Stomach (tissue), 9 donors: ENCODE data around the gene IRS2. TPM values are rescaled to one million over a fixed set of nuclear protein-coding genes. Genes with fewer than 3 reads are reported as not detected.

ENCODE experiments used
- DNase-seq, 2 donors: peaks; one replicate each; pipeline versions ENCODE4 v3.0.0 to v3.0.0-alpha.2; 2013 to 2019
- H3K27ac ChIP-seq, 5 donors: fragments of 200-600 bp in 4 of 5; sonication (generic) in 4 of 5; one replicate each; pipeline ENCODE4 v1.5.1; 2013 to 2019; ENCODE audit warnings: mild to moderate bottlenecking in 1 of 5, moderate library complexity in 1 of 5
- H3K27me3 ChIP-seq, 3 donors: fragments of 200-600 bp; sonication (generic); one replicate each; pipeline ENCODE4 v1.5.1; 2017 to 2019; ENCODE audit warnings: mixed run types in 1 of 3
- H3K36me3 ChIP-seq, 4 donors: fragments of 200-600 bp; sonication (generic); 1 replicate in 3 of 4; 2 replicates in 1 of 4; pipeline ENCODE4 v1.5.1; 2016 to 2019
- H3K4me1 ChIP-seq, 4 donors: fragments of 200-600 bp; sonication (generic); one replicate each; pipeline ENCODE4 v1.5.1; 2016 to 2019
- H3K4me3 ChIP-seq, 4 donors: fragments of 200-600 bp; sonication (generic) in 3 of 4; one replicate each; pipeline ENCODE4 v1.5.1; 2016 to 2019; ENCODE audit warnings: mild to moderate bottlenecking in 1 of 4
- H3K9me3 ChIP-seq, 4 donors: fragments of 200-600 bp; sonication (generic); one replicate each; pipeline ENCODE4 v1.5.1; 2016 to 2019
- CTCF ChIP-seq, 7 experiments: fragments of 450-650 bp in 4 of 7; fragments of 200-600 bp in 3 of 7; sonication (generic) in 3 of 7; IDR thresholded peaks; one replicate each; pipeline ENCODE4 v1.5.1; 2016 to 2019; ENCODE audit warnings: antibody characterized with exemption in 7 of 7, control low read depth in 2 of 7, mild to moderate bottlenecking in 1 of 7
- EP300 ChIP-seq: sonication (generic); formaldehyde crosslinking; IDR thresholded peaks from one replicate; pipeline ENCODE4 v1.6.1; 2017; ENCODE audit warnings: antibody characterized with exemption
- POLR2A ChIP-seq, 4 donors: fragments of 450-650 bp; IDR thresholded peaks; one replicate each; pipeline ENCODE4 v1.6.1; 2016; ENCODE audit warnings: antibody characterized with exemption in 4 of 4, control low read depth in 2 of 4, mild to moderate bottlenecking in 1 of 4, moderate library complexity in 1 of 4
- POLR2AphosphoS5 ChIP-seq, 3 donors: sonication (generic); formaldehyde crosslinking; IDR thresholded peaks; one replicate each; pipeline ENCODE4 v1.6.1; 2016; ENCODE audit warnings: antibody characterized with exemption in 3 of 3
- WGBS, 5 donors: extraction: QIAGEN DNeasy Blood & Tissue Kit in 3 of 5; methylation state at CpG; one replicate each; pipeline versions ENCODE4 v1.1.5 to v1.1.7; 2013 to 2018; 5-methylcytosine and 5-hydroxymethylcytosine counted together
- intact Hi-C: fragments of 100-400 bp; cut with DNase I; formaldehyde crosslinking; loops from one replicate; pipeline ENCODE4 v1.15.1; 2023; ENCODE audit warnings: low total_unique reads
- polyA plus RNA-seq, 3 donors: library from polyadenylated mRNA; stranded (reverse); fragments of 200-250 nt; gene quantifications; one replicate each; pipeline ENCODE4 v1.2.3, GENCODE V29; 2013
- total RNA-seq, 5 donors: library from RNA; depleted of rRNA; stranded (reverse); fragments of >200 nt; gene quantifications; one replicate each; pipeline versions ENCODE4 v1.1.0 to v1.2.3, GENCODE V29; 2014 to 2016
- donor health status: healthy with polysubstance abuse.
- donor health status: Bipolar disorder and iron deficiency.
- donor health status: healthy.

IRS2 gene
- total and polyA plus RNA-seq, 8 donors: 2.7 to 24.1 (median 11.4) TPM

DNA sequence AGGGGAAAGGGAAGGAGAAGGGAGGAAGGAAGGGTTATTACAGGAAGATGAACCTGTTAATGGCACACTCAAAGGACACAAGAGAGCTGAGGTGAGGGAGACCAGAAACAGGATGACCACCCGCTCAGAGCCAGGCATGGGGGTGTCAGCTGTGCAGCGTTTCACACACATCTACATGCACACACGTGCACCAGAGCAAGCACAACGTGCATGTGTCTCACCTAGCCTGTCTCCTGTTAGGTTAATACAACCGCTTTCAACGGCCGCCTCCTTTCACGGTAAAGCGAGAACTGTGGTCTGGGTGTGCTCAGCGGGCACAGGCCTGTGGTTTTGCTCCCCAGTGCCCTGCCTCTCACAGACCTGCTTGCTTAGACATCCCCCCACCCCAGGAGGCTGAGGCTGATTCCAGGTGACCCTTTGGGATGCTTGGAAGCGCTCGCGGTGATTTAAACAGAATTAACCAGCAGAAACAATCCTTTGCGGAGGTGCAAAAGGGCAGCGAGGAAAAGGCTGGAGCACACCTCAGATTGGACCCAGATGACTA lies 27.4 kb downstream of the IRS2 start:
- no peak for TF ChIP-seq POLR2A (IDR thresholded peaks at IDR 0.05)
- no peak for TF ChIP-seq EP300
- no peak for TF ChIP-seq POLR2AphosphoS5 (IDR thresholded peaks at IDR 0.05)
- TF ChIP-seq CTCF (IDR thresholded peaks at IDR 0.05): no peak
- no peaks in the 10 kb centered on the region for H3K27me3 ChIP-seq
- H3K36me3 ChIP-seq: peaks cover 7 to 37% (median 26%) of the 10 kb centered on the region in 4 donors
- whole genome bisulfite sequencing, 5 donors: 89 to 95% (median 93%) methylated on average over 15 of the region's 15 CpGs
- no peak overlapping the region for H3K4me3 ChIP-seq
- intact Hi-C loops: no loop called here
- H3K27ac ChIP-seq: no peak overlapping the region
- no peak for DNase-seq
- H3K9me3 ChIP-seq: no peaks in the 10 kb centered on the region
- peaks cover 0 to 19% (median 3%) of the 10 kb centered on the region in 4 donors for H3K4me1 ChIP-seq

- 63 to 81% (median 80%) methylated on average over 5 of the region's 5 CpGs for WGBS, 5 donors
- no peak for DNase-seq
- intact Hi-C loops: no loop called here
- Histone ChIP-seq H3K4me3 (no peak overlapping the region), H3K27me3 (no peaks in the 10 kb centered on the region), H3K36me3 (peaks cover 7 to 57% (median 42%) of the 10 kb centered on the region in 4 donors), H3K9me3 (no peaks in the 10 kb centered on the region), H3K27ac (no peak overlapping the region), H3K4me1 (peaks cover 0 to 11% (median 0%) of the 10 kb centered on the region in 4 donors)
- TF ChIP-seq CTCF (IDR thresholded peaks at IDR 0.05) (no peak), POLR2A (IDR thresholded peaks at IDR 0.05) (no peak)
Observed at GRCh38 chr13:109756778-109757177, 29.6 kb downstream of the IRS2 start.

GRCh38 chr13:109755997-109756396 lies 30.4 kb downstream of the IRS2 start:
- Histone ChIP-seq H3K27me3 (no peaks in the 10 kb centered on the region), H3K4me1 (peaks cover 0 to 10% (median 0%) of the 10 kb centered on the region in 4 donors), H3K9me3 (no peaks in the 10 kb centered on the region), H3K27ac (no peak overlapping the region), H3K36me3 (peaks cover 7 to 56% (median 42%) of the 10 kb centered on the region in 4 donors), H3K4me3 (no peak overlapping the region)
- no peak for DNase-seq
- intact Hi-C loops: no loop called here
- TF ChIP-seq CTCF (IDR thresholded peaks at IDR 0.05): no peak
- TF ChIP-seq EP300: no peak
- TF ChIP-seq POLR2AphosphoS5 (IDR thresholded peaks at IDR 0.05): no peak
- no peak for TF ChIP-seq POLR2A (IDR thresholded peaks at IDR 0.05)
- WGBS, 5 donors: 82 to 89% (median 84%) methylated on average over 4 of the region's 4 CpGs

GRCh38 chr13:109755551-109755950 lies 30.8 kb downstream of the IRS2 start:
- no peak for DNase-seq
- Histone ChIP-seq H3K27me3 (no peaks in the 10 kb centered on the region), H3K9me3 (no peaks in the 10 kb centered on the region), H3K36me3 (peaks cover 7 to 51% (median 42%) of the 10 kb centered on the region in 4 donors), H3K4me1 (peaks cover 0 to 5% (median 0%) of the 10 kb centered on the region in 4 donors), H3K4me3 (no peak overlapping the region), H3K27ac (no peak overlapping the region)
- intact Hi-C loops: no loop called here
- WGBS, 5 donors: 89 to 97% (median 95%) methylated on average over 13 of the region's 13 CpGs
- no peak for TF ChIP-seq CTCF (IDR thresholded peaks at IDR 0.05)
